Neural cell (in vitro differentiated cells): Measurements from ENCODE around the gene C4A. TPM values are rescaled to one million over a fixed set of nuclear protein-coding genes. Genes with fewer than 3 reads are reported as not detected.
A peak's percentile ranks its signal among the peaks of the same experiment; 100 is the strongest.

Experiments used
- H2AFZ ChIP-seq: fragments of 200-600, 300-800 bp; sonication (generic), shearing (Covaris generic); 2 replicates; pipeline ENCODE4 v1.6.0; 2014; ENCODE audit warnings: low read depth, mild to moderate bottlenecking, antibody characterized with exemption, low read length, moderate library complexity
- H3F3A ChIP-seq: fragments of 200-600 bp; shearing (Covaris generic); 2 replicates; pipeline ENCODE4 v1.6.1; 2016; ENCODE audit warnings: mild to moderate bottlenecking, moderate library complexity, mixed read lengths, antibody characterized with exemption, low read length; ENCODE audit not compliant: insufficient read depth, poor library complexity, severe bottlenecking
- H3K27ac ChIP-seq: fragments of 200-600, 300-800 bp; sonication (generic), shearing (Covaris generic); 2 replicates; pipeline ENCODE4 v1.5.1; 2014; ENCODE audit warnings: mild to moderate bottlenecking, low read length, moderate library complexity
- H3K27me3 ChIP-seq: fragments of 300-800, 200-600 bp; sonication (generic), shearing (Covaris generic); 2 replicates; pipeline ENCODE4 v1.6.0; 2014; ENCODE audit warnings: mild to moderate bottlenecking, low read depth, low read length, moderate library complexity; ENCODE audit not compliant: insufficient read depth
- H3K36me3 ChIP-seq: fragments of 300-800, 200-600 bp; sonication (generic), shearing (Covaris generic); 2 replicates; pipeline ENCODE4 v1.5.1; 2014; ENCODE audit warnings: mild to moderate bottlenecking, antibody characterized with exemption, low read length, moderate library complexity; ENCODE audit not compliant: insufficient read depth
- H3K4me2 ChIP-seq: fragments of 300-800, 200-600 bp; sonication (generic), shearing (Covaris generic); 2 replicates; pipeline ENCODE4 v1.6.0; 2014; ENCODE audit warnings: mild to moderate bottlenecking, low read length
- H3K4me3 ChIP-seq: fragments of 300-800, 200-600 bp; sonication (generic), shearing (Covaris generic); 2 replicates; pipeline ENCODE4 v1.5.1; 2014; ENCODE audit warnings: mild to moderate bottlenecking, low read length, moderate library complexity
- H3K79me2 ChIP-seq: fragments of 200-600 bp; shearing (Covaris generic); replicated peaks from 2 replicates; pipeline ENCODE4 v1.6.0; 2014; ENCODE audit warnings: mild to moderate bottlenecking, low read length, moderate library complexity; ENCODE audit not compliant: insufficient read depth
- H3K9ac ChIP-seq: fragments of 300-800, 200-600 bp; sonication (generic), shearing (Covaris generic); 2 replicates; pipeline ENCODE4 v1.6.1; 2016; ENCODE audit warnings: mild to moderate bottlenecking, low read length, mixed read lengths
- H3K9me2 ChIP-seq: fragments of 200-600 bp; shearing (Covaris generic); 2 replicates; pipeline ENCODE4 v1.6.1; 2016; ENCODE audit warnings: mild to moderate bottlenecking, low read length, mixed read lengths; ENCODE audit not compliant: insufficient read depth
- H3K9me3 ChIP-seq: fragments of 200-600, 300-800 bp; sonication (generic), shearing (Covaris generic); 2 replicates; pipeline ENCODE4 v1.6.1; 2016; ENCODE audit warnings: mild to moderate bottlenecking, mixed run types, low read length, moderate library complexity, mixed read lengths
- H4K20me1 ChIP-seq: fragments of 200-600 bp; shearing (Covaris generic); 2 replicates; pipeline ENCODE4 v1.6.1; 2016; ENCODE audit warnings: mild to moderate bottlenecking, mixed run types; ENCODE audit not compliant: insufficient read depth
- CTCF ChIP-seq: fragments of 450-650 bp; IDR thresholded peaks from 2 replicates; pipeline ENCODE4 v1.5.1; 2014; ENCODE audit warnings: antibody characterized with exemption, mild to moderate bottlenecking, moderate library complexity; ENCODE audit not compliant: poor library complexity, severe bottlenecking
- EP300 ChIP-seq: fragments of 450-650 bp; conservative IDR thresholded peaks from 2 replicates; pipeline ENCODE4 v1.6.1; 2014; ENCODE audit warnings: antibody characterized with exemption, mild to moderate bottlenecking, moderate library complexity; ENCODE audit not compliant: poor library complexity, severe bottlenecking
- EZH2 ChIP-seq: fragments of 200-600, 300-800 bp; shearing (Covaris generic), sonication (generic); IDR thresholded peaks from 2 replicates; pipeline ENCODE4 v1.6.1; 2014; ENCODE audit warnings: antibody characterized with exemption, low read length, borderline replicate concordance, mild to moderate bottlenecking; ENCODE audit not compliant: insufficient read depth, poor library complexity, severe bottlenecking
- MXI1 ChIP-seq: fragments of 450-650 bp; conservative IDR thresholded peaks from 2 replicates; pipeline ENCODE4 v1.6.1; 2014; ENCODE audit warnings: antibody characterized with exemption, mild to moderate bottlenecking; ENCODE audit not compliant: poor library complexity, severe bottlenecking
- POLR2AphosphoS5 ChIP-seq: IDR thresholded peaks from 2 replicates; pipeline ENCODE4 v1.6.1; 2012
- RAD21 ChIP-seq: fragments of 450-650 bp; conservative IDR thresholded peaks from 2 replicates; pipeline ENCODE4 v1.6.1; 2014; ENCODE audit warnings: antibody characterized with exemption, mild to moderate bottlenecking, moderate library complexity
- REST ChIP-seq: IDR thresholded peaks from 2 replicates; pipeline ENCODE4 v1.6.1; 2012; ENCODE audit warnings: borderline replicate concordance
- SMC3 ChIP-seq: fragments of 450-650 bp; conservative IDR thresholded peaks from 2 replicates; pipeline ENCODE4 v1.6.1; 2014; ENCODE audit warnings: antibody characterized with exemption, mild to moderate bottlenecking, moderate library complexity; ENCODE audit not compliant: poor library complexity
- TAF1 ChIP-seq: IDR thresholded peaks from 2 replicates; pipeline ENCODE4 v1.6.1; 2012; ENCODE audit warnings: low read depth
- polyA plus RNA-seq: library from polyadenylated mRNA; depleted of rRNA; stranded (reverse); fragments of >200 nt; gene quantifications from 2 replicates; pipeline ENCODE4 v1.2.3, GENCODE V29; 2014

C4A gene
- polyA plus RNA-seq, 1 donor from 2014 or later: 4.4 TPM

DNA sequence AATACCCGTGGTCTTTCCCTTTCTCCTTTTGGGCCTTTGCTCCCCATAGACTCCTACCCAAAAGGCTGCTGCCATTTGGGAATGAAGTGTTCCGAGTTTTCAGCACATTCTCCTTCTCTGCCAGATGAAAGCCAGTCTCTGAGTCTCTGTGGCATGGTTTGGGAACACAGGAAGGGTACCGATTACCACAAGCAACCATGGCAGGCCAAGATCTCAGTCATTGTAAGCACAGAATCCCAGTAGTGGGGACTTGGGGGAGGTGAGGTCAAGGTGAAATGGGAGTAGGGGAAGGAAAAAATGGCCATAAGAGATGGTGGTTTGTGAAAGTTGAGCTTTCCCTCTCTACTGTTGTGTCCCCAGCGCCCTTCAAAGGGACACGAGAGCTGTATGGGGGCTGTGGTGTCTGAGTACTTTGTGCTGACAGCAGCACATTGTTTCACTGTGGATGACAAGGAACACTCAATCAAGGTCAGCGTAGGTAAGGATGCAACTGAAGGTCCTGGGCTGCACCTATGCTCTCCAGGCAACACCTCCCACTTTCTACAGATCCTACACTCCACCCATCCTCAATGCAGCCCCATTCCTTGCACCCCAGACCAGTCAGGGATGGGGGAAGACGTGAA, 31.8 kb upstream of the C4A start:
- no peak overlapping the region for H3K27ac ChIP-seq
- no peaks in the 10 kb centered on the region for H3K9me3 ChIP-seq
- H2AFZ ChIP-seq: no peak overlapping the region
- H3K9me2 ChIP-seq: no peaks in the 10 kb centered on the region
- no peak for TF ChIP-seq MXI1
- no peak for TF ChIP-seq SMC3
- TF ChIP-seq EP300: no peak
- no peak for TF ChIP-seq TAF1
- TF ChIP-seq POLR2AphosphoS5: no peak
- no peak for TF ChIP-seq REST
- TF ChIP-seq RAD21: no peak
- no peak for TF ChIP-seq EZH2
- no peak for TF ChIP-seq CTCF
- H3K36me3 ChIP-seq: no peaks in the 10 kb centered on the region
- no peak overlapping the region for H3K4me3 ChIP-seq
- no peaks in the 10 kb centered on the region for H4K20me1 ChIP-seq
- no peaks in the 10 kb centered on the region for H3K27me3 ChIP-seq
- no peak overlapping the region for H3K9ac ChIP-seq
- no peaks in the 10 kb centered on the region for H3K79me2 ChIP-seq
- H3F3A ChIP-seq: no peaks in the 10 kb centered on the region
- H3K4me2 ChIP-seq: no peak overlapping the region

DNA sequence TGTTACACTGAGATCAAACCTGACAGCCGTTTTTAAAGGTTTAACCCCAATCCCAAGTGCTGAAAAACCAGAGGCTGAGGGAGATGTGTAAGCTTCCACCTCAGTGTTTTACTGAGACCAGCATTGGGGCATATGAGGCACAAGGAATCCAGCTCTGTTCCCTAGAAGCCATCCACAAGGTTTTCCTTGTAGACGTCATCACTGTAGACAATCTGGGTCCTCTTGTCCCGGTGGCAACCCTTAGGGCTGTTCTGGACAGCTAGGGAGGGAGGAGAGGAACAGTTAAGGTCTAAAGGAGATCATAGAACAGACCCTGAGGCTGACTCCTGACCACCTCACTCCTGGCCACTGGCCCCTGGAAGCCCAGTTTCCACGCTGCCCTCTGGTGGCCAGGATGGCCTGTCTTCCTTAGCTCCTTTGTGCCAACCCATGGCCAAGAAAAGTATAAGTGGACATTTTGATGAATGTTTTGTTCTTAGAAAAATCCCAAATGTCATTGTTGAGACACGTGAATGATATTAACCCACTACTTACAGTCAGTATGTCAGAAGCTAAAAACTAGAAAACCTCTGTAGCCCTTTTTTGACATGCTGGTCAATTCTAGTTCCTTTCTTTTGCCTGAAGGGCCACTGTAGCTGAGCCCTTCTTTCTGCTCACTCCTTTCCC, 29.6 kb upstream of the C4A start:
- Histone ChIP-seq H3K4me3 (no peak overlapping the region), H3K27ac (no peak overlapping the region), H3K27me3 (no peaks in the 10 kb centered on the region), H3K9me2 (no peaks in the 10 kb centered on the region), H2AFZ (no peak overlapping the region), H3K36me3 (no peaks in the 10 kb centered on the region), H3K9me3 (no peaks in the 10 kb centered on the region), H4K20me1 (no peaks in the 10 kb centered on the region), H3K9ac (no peak overlapping the region), H3F3A (no peaks in the 10 kb centered on the region), H3K4me2 (no peak overlapping the region), H3K79me2 (peaks cover under 1% of the 10 kb centered on the region)
- TF ChIP-seq EZH2: no peak
- TF ChIP-seq RAD21: peak; percentile 59
- no peak for TF ChIP-seq TAF1
- no peak for TF ChIP-seq EP300
- TF ChIP-seq REST: no peak
- TF ChIP-seq POLR2AphosphoS5: no peak
- peak; percentile 76 for TF ChIP-seq SMC3
- TF ChIP-seq MXI1: no peak
- TF ChIP-seq CTCF: peak; percentile 65
